Stimulated activated CD4-positive, alpha-beta T cell treated with anti-CD3 and anti-CD28 coated beads, Interleukin-1b, Interleukin-23, amount 100 ng/mL, for 4 hours (primary cell): Measurements from ENCODE around the gene ZKSCAN1.

ENCODE experiments used
- DNase-seq, 2 donors: peaks; one replicate each; pipeline ENCODE4 v3.0.0-alpha.2; 2020; ENCODE audit warnings: low read depth in 2 of 2

The ZKSCAN1 gene

DNA sequence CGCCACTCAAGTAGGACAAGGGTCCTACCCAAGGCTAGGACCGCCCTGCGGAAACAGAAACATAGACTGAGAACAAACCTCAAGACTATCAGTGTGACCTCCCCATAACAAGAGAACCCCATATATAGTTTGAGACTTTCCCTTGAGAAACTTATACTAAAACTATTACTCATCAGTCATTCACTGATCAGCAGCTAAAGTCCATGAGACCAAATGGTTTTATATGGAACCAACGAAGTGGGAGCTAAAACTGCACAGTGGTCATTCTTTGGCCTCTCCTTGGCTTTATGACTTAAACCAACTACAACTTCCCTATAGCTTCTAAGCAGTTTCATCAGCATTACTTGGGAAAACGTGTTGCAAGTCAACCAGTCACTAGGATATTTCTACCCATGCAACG is 20.5 kb downstream of the ZKSCAN1 start:
- no peak for DNase-seq

DNA sequence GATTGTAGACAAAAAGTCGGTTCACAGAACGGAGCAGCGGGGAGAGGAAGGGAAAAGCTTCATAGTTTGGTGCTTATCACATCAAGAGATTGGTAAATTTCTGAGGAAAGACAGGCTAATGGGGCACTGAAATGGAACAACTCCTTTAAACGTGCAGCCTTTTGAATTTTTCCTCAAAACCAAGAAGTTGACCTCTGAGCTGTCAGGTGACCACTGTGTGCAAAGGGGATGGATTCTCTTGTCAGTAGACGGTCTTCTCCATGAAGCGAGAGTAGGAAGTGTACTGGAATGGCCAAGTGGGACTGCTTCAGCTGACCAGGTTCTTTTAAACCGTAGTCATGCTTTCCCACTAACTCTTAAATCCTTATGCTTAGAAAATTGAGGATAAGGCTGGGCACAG is 22.9 kb downstream of the ZKSCAN1 start:
- no peak for DNase-seq

DNA sequence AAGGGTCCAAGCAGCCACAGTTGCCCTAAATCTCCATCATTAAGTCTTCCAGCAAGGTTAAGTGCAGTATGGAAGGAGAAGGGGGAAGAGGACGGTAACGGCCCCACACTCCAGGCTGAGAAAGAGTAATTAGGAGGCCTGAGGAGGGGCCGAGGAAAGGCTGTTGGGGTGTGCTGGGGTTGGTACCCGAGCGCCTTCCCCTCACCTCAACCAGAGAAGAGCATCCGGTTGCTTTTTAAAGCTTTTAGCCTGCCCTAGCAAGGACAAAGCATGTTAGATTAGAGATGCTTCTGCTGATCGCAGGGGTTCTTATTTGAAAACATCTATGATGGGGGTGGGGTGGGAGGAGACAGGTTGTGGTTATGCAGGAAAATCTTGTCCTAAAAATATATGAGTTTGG is 25.2 kb downstream of the ZKSCAN1 start:
- DNase-seq: no peak

DNA sequence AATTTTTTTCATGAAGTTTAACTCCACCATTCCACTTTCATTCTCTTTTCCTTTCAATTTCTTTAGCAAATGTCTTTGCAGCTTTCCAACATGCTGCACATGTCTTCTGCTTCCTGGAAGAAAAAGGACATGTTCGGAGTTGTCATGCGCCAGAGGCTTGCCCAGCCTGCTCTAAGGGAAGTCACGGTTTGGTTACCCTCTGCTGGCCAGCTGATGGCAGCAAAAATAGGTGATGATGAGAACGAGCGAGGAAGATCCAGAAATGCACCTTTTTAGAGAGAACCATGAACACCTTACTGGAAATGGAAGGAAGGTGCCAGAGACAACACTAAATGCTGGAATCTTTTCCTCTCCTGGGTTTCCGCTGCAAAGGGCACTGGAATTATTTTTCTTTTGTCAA is 29.3 kb downstream of the ZKSCAN1 start:
- DNase-seq: no peak

DNA sequence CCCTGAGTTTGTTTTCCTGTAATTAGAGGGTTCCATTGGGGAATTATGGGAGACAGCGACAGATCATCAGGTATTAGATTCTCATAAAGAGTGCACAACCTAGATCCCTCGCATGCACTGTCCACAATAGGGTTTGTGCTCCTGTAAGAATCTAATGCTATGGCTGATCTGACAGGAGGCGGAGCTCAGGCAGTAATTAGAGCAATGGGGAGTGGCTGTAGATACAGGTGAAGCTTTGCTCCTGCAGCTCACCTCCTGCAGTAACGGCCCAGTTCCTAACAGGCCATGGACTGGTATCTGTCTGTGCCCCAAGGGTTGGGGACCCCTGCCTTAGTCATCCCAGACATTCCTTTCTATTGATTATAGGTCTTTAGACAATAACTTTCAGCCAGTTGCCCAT is 33.3 kb downstream of the ZKSCAN1 start:
- DNase-seq: no peak

DNA sequence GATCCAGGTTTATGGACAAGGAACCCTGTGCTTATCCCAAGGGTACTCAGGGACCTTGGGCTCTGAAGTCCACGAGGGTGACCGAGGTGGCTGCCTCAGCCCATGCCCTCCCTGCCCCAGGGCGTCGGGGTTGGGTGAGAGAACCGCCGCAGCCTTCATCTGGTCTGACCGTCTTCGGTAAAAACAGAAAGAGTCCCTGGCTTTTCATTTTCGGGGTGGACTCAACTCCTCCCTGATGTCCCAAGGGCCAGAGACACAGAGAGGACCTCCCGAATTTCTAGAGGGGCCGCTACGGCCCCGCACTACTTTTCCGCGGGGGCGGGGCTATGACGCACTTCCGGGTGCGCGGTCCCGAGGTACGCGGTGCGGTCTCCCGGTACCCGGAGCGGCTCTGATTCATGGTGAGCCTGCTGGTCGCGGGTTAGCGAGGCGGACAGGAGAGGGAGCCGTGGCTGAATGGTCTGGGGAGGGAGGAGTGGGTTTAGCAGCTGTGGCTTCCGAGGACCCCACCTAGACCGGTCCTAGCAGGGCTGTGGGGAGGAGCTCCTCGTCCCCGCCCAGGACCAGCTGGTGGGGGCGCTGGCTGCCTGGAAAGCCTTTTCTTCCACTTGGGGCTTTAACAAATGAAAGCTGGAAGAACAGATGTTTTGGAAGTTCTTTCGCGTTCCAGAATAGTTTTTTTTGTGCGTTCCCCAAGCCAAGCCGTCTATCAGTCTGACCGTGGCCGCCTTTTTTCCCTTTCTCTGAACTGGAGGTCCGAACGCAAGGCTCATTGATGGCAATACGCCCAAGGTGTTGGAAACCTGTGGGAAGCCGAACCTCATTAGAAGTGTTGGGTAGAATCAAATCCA is 34.3 kb downstream of the ZKSCAN1 start, which contains the start of gene ZSCAN21:
ZSCAN21 (plus strand) TSS at position 334 of the 851 bp plus-strand sequence. CDS start 7,233 bp downstream, outside the sequence.
- DNase-seq: peak; percentile 73 to 84

DNA sequence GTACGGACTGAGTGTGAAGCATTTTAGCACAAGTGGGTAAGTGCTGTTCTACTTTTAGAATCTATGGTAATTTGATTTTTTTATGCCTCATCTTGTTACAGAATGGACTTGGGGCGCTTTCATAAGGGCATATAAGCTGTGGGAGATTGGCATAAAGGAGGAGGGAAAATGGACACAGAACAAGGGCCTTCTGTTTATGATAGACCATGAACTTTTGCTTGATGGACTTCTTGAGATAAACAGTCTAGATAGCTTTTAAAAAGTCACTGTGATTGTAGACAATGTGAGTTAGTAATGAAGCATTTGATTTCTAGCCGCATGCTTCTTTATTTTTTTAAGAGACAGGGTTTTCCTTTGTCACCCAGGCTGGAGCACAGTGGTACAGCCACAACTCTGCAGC is 36.2 kb downstream of the ZKSCAN1 start:
- no peak for DNase-seq

DNA sequence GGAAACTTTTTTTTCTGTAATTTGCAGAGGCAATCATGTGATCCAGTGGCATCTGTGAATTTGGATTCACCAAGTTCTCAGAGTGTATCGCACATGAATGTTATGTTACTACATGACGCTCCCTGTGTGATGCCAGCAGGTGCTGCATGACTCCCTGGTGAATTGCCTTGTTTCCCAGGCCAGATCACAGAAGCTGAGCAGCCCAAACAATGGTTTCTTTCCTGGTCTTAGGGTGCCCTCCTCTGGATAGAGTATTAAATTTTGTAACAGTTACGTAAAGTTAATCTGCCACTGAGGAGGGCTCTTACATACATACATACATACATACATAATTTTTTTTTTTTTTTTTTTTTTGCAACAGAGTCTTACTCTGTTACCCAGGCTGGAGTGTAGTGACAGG is 37.8 kb downstream of the ZKSCAN1 start:
- DNase-seq: peak in 1 of 2 donors; percentile 6

DNA sequence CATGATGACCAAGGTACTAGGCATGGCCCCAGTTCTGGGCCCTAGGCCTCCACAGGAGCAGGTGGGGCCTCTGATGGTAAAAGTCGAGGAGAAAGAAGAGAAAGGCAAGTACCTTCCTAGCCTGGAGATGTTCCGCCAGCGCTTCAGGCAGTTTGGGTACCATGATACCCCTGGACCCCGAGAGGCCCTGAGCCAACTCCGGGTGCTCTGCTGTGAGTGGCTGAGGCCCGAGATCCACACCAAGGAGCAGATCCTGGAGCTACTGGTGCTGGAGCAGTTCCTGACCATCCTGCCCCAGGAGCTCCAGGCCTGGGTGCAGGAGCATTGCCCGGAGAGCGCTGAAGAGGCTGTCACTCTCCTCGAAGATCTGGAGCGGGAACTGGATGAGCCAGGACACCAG is 41.6 kb downstream of the ZKSCAN1 start:
- no peak for DNase-seq

DNA sequence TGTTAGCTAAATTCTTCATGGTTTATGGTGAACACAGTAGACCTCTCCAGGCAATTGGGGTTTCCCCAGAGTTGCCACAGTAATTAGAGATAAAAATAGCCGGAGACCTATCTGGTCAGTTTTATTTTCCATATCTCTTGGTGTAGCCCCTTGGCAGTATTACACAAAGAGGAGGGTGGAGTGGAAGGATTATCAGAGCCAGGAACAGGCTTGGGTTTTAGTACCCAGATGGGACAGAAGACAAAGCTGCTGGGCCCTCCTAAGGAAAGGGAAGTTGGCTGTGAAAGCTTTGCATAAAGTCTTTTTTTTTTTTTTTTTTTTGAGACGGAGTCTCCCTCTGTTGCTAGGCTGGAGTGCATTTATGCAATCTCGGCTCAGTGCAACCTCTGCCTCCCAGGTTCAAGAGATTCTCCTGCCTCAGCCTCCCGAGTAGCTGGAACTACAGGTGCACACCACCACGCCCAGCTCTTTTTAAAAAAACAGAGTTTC is 43.9 kb downstream of the ZKSCAN1 start:
- DNase-seq: no peak

DNA sequence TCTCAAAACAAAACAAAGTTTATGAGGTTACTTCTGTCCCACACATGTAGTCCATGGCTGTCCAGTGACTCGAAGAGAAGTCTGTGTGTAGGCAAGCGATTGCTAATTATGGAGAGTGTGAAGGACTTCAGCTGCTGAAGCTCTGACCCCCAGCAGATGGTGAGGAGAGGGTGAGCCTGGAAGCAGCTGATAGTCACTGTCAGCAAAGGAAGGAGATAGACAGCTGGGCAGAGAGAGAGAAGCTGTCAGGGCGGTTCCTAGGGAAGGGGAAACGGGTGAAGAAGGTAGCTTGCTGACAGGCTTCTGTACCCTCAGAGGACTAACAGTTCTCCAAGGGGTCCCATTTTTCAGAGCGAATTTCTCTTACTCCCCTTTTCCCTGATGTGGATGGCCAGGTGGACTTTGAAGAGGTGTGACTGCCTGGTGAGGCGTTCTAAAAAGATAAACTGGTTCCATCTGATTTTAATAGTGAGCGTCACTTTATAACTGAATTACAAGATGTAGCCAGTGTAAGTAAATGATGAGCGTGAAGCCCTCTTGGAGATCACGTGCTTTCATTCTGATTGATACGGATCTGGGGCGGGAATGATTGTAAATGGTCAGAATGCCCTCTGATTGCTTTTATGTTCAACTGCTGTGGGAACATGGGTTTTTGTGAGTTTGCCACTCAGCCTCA is 46.3 kb downstream of the ZKSCAN1 start:
- no peak for DNase-seq

DNA sequence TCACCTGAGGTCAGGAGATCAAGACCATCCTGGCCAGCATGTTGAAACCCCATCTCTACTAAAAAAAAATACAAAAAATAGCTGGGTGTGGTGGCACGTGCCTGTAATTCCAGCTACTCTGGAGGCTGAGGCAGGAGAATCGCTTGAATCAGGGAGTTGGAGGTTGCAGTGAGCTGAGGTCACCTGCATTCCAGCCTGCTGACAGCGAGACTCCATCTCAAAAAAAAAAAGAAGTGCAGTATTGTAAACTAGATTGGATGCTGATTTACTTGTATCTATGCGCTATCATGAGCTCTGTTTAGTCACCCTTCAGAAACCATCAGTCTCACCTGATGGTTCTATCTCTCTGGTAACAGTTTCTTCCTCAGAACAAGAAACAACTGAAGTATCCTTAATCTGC is 48.0 kb downstream of the ZKSCAN1 start:
- no peak for DNase-seq

DNA sequence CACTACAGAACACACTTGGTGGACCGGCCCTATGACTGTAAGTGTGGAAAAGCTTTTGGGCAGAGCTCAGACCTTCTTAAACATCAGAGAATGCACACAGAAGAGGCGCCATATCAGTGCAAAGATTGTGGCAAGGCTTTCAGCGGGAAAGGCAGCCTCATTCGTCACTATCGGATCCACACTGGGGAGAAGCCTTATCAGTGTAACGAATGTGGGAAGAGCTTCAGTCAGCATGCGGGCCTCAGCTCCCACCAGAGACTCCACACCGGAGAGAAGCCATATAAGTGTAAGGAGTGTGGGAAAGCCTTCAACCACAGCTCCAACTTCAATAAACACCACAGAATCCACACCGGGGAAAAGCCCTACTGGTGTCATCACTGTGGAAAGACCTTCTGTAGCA is 48.8 kb downstream of the ZKSCAN1 start:
- DNase-seq: no peak

DNA sequence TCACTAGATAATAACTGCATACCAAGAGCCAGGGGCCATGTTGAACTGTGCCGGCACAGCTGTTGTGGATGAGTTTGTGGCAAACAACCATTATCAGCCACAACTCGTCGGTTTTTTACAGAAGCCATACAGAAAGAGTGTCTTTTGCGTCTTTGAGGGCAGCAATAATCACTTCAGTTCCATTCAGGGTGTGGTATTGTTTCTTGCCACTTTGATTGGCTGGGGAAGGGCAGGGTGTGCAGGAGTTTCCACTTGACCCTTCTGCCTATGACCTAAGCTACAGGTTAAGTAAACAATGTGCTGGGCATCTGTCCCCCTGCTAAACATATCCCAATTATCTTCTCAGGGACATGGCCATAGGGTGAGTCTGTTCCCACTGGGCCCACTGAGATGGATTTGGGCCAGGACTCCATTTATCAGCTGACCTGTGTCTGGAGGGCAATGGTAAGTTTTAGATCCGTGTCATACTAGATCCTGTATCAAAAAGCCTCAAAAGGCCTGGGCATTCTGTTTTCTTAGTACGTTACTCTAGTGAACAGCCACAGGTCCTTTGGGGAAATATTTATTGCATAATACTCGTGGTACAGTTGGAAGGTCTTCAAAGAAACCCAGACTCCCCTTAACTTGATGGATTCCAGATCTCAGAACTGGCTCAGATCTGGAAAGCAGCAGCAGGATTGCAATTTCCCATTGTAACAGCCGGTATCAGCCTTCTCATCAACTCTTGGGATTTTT is 50.2 kb downstream of the ZKSCAN1 start:
- DNase-seq: no peak

DNA sequence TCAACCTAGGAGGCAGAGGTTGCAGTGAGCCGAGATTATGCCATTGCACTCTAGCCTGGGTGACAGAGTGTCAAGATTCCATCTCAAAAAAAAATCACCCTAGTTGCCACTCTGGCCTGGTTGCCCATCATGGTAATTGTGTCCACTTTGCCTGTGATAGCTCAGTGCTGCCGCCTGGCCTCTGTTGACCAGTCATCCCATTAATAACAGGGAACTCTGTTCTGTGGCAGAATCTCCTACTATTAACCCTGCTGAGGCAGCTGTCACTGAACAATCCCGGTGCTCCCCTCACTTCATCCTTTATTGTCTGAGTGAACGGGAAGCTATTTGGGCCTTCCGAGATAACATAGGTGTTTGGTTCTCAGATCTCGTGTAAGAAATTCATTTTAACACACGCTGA is 51.6 kb downstream of the ZKSCAN1 start:
- no peak for DNase-seq

DNA sequence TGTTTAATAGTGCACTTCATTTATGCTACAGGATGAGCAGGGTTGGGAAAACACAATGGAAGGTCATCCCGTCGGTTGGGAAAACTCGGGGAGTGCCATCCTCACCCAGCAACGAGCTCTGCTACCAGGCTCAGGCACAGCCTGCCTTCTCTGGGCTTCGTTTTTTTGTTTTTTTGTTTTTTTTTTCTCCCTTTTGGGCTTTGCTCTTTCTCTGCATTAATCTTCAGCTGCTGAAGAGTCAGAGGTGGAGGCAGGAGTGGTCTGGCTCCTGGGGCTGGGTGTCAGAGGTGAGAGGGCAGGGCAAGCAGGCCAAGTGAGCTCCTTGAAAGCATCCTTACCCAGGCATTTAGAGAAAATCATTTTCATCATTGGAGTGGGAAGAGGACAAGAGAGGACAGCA is 54.6 kb downstream of the ZKSCAN1 start:
- DNase-seq: no peak

DNA sequence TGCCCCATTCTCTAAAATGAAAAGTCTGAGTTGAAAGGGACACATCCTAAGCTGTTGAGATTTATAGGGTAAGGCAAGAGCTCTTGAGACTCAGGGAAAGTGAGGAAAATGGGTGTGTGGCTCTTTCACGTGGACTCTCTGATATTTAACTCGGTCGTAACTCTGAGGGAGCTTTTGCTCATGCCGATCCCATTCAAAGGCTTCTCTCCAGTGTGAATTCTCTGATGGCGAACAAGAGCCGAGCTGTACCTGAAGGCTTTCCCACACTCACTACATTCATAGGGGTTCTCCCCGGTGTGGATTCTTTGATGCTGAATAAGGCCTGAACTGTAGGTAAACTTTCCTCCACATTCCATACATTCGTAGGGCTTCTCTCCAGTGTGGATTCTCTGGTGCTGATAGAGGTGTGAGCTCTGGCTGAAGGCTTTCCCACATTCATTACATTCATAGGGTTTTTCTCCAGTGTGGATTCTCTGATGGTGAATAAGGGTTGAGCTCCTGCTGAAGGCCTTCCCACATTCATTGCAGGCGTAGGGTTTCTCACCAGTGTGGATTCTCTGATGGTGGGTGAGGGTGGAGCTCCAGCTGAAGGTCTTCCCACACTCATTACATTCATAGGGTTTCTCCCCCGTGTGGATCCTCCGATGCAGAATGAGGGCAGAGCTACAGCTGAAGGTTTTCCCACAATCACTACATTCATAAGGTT is 55.8 kb downstream of the ZKSCAN1 start:
- DNase-seq: no peak

DNA sequence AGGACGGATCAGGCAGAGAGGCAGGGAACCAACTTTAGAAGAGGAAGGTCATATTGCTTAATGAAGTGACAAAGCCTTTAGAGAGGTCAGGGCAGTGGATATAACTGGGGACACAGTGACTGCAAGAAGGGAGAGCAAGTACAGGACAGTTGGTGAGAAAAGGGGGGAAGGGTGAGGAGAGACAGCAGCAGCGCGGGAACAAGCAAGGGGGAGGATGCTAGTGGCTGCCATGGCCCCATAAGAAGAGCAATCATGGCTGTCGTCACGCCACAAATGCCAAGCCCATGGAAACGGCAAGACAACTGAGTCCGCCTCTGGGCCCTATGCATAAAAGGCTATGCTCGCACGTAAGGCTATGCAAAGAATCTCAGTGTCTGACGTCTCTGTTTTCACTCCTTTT is 57.1 kb downstream of the ZKSCAN1 start:
- no peak for DNase-seq

DNA sequence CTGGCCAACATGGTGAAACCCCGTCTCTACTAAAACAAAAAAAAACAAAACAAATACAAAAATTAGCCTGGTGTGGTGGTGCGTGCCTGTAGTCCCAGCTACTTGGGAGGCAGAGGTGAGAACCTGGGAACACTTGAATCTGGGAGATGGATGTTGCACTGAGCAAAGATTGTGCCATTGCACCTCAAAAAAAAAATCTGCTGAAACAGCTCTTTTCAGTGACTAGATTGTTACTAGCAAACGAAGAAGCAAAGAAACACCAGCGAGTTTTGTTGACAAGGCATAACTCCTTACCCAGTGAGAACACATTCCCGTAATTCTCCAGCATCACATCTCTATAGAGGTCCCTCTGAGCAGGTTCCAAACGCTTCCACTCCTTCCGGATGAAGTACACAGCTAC is 59.4 kb downstream of the ZKSCAN1 start:
- DNase-seq: no peak

DNA sequence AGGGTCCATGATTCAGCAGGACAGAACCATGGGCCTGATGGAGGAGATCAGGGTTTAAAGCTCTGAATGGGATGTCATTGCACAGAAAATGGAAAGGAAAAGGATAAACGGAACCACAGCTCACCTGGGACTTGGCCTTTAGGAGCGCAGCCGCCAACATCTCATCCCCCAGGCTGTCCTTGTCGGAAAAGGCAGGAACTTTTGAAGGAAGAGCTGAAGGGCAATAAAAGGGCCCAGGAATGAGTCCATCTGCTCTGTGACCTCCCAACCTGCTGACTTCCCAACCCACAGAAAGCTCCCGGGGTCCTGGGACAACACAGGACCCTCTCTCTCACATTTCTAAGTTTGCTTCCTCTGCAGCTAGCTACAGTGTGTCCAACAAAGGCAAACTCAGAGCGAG is 60.0 kb downstream of the ZKSCAN1 start:
- no peak for DNase-seq

DNA sequence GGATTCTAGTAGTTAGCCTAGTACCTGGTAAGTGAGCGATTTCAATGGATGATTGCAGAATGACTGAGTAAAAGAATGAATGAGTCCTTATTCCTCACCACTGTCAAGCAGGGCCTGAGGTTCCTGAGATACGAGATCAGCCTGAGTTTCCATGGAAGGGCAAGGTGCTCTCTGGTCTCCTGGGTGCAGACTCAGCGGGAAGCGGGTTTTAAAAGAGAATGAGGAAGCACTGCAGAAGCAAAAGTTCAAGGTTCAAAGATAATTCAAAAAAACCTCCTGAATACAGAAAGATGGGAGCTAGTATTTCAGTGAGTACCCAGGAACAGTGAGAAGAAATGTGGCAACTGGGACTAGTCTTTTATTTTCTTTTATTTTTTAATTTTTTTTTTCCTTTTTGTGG is 61.8 kb downstream of the ZKSCAN1 start:
- DNase-seq: no peak

DNA sequence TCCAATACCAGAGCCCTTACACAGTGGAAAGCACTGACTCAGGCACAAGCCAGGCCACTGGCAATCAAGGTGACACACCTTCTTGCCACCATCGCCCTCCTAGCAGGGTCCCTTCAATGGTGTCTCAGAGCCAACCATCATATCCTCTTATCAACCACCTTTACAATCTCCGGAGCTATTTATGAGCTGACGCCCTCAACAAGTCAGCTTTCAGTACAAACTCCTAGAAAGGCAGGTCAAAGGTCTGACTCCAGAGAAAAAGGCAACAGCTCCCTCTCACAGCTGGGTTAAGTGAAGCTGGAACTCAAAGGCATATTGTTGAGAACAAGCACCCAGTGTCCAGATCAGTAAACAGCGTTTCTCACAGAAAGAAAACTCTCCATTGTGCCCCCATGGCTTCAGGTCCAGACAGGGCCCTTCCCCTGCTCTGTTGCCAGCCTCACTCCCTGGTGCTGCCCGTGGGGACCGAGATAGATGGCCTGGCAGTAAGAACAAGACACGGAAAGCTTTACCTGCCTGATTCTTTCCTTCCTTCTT is 63.7 kb downstream of the ZKSCAN1 start:
- DNase-seq: no peak
